SK-N-SH treated with all-trans-retinoic acid at 6 μM for 48 hours (cell line): ENCODE results near the gene CCDC85C.

Experiments used
- ATAC-seq: fragments of 200-7000 bp; cut with Tn5 transposase; 3 replicates; pipeline ENCODE4 v1.9.1; 2020; ENCODE audit warnings: mild to moderate bottlenecking, moderate library complexity
- ARNTL ChIP-seq: fragments of 450-650 bp; formaldehyde crosslinking; IDR thresholded peaks from 2 replicates; pipeline ENCODE4 v1.5.0; 2020; ENCODE audit warnings: low read depth, mild to moderate bottlenecking, moderate library complexity, borderline replicate concordance
- BACH2 ChIP-seq: fragments of 250-450 bp; sonication (Bioruptor Pico); IDR thresholded peaks from 2 replicates; pipeline ENCODE4 v1.9.0; 2021; ENCODE audit warnings: mild to moderate bottlenecking, borderline replicate concordance
- CSDC2 ChIP-seq: fragments of 250-450 bp; sonication (Bioruptor Pico); IDR thresholded peaks from 2 replicates; pipeline ENCODE4 v1.5.0; 2020; ENCODE audit warnings: mild to moderate bottlenecking, moderate library complexity
- ESRRG ChIP-seq: fragments of 250-450 bp; sonication (Bioruptor Pico); IDR thresholded peaks from 2 replicates; pipeline ENCODE4 v1.6.1; 2021; ENCODE audit warnings: mild to moderate bottlenecking
- GLIS3 ChIP-seq: fragments of 250-450 bp; sonication (Bioruptor Pico); IDR thresholded peaks from 2 replicates; pipeline ENCODE4 v1.5.0; 2020; ENCODE audit warnings: mild to moderate bottlenecking, moderate library complexity
- ISL1 ChIP-seq: fragments of 250-450 bp; sonication (Bioruptor Pico); IDR thresholded peaks from 2 replicates; pipeline ENCODE4 v2.1.2; 2022; ENCODE audit warnings: mild to moderate bottlenecking, moderate library complexity
- OSR1 ChIP-seq: fragments of 250-450 bp; sonication (Bioruptor Pico); IDR thresholded peaks from 2 replicates; pipeline ENCODE4 v1.8.0; 2022; ENCODE audit warnings: moderate library complexity, mild to moderate bottlenecking, inconsistent platforms
- PPARA ChIP-seq: fragments of 250-450 bp; sonication (Bioruptor Pico); IDR thresholded peaks from 2 replicates; pipeline ENCODE4 v1.5.0; 2020; ENCODE audit warnings: mild to moderate bottlenecking, borderline replicate concordance
- RARB ChIP-seq: fragments of 250-450 bp; sonication (Bioruptor Pico); IDR thresholded peaks from 2 replicates; pipeline ENCODE4 v1.8.0; 2021; ENCODE audit warnings: mild to moderate bottlenecking, moderate library complexity
- TCF4 ChIP-seq: fragments of 250-450 bp; sonication (Bioruptor Pico); IDR thresholded peaks from 2 replicates; pipeline ENCODE4 v1.8.0; 2021; ENCODE audit warnings: mild to moderate bottlenecking, moderate library complexity, borderline replicate concordance
- ZC3H10 ChIP-seq: fragments of 250-450 bp; sonication (Bioruptor Pico); IDR thresholded peaks from 2 replicates; pipeline ENCODE4 v1.5.1; 2021; ENCODE audit warnings: mild to moderate bottlenecking, moderate library complexity
- ZNF70 ChIP-seq: fragments of 450-650 bp; formaldehyde crosslinking; IDR thresholded peaks from 2 replicates; pipeline ENCODE4 v1.5.0; 2020; ENCODE audit warnings: mild to moderate bottlenecking, moderate library complexity
- ZNF8 ChIP-seq: fragments of 450-650 bp; formaldehyde crosslinking; IDR thresholded peaks from 2 replicates; pipeline ENCODE4 v1.5.0; 2020; ENCODE audit warnings: mild to moderate bottlenecking, moderate library complexity
- TF ChIP-seq, protein P1 (sequence below): fragments of 250-450 bp; sonication (Bioruptor Pico); IDR thresholded peaks from 2 replicates; pipeline ENCODE4 v1.5.1; 2021; ENCODE audit warnings: mild to moderate bottlenecking, moderate library complexity
- TF ChIP-seq, protein P2 (sequence below): fragments of 250-450 bp; sonication (Bioruptor Pico); IDR thresholded peaks from 2 replicates; pipeline ENCODE4 v1.8.0; 2020; ENCODE audit warnings: mild to moderate bottlenecking, moderate library complexity, borderline replicate concordance
- TF ChIP-seq, protein P3 (sequence below): fragments of 250-450 bp; sonication (Bioruptor Pico); IDR thresholded peaks from 2 replicates; pipeline ENCODE4 v1.5.1; 2020; ENCODE audit warnings: low read depth, mild to moderate bottlenecking, moderate library complexity
- TF ChIP-seq, protein P4 (sequence below): fragments of 250-450 bp; sonication (Bioruptor Pico); IDR thresholded peaks from 2 replicates; pipeline ENCODE4 v1.5.0; 2020; ENCODE audit warnings: mild to moderate bottlenecking, moderate library complexity
- TF ChIP-seq, protein P5 (sequence below): fragments of 250-450 bp; sonication (Bioruptor Pico); IDR thresholded peaks from 2 replicates; pipeline ENCODE4 v1.8.0; 2021; ENCODE audit warnings: low read depth, mild to moderate bottlenecking, moderate library complexity, borderline replicate concordance

Gene CCDC85C

DNA sequence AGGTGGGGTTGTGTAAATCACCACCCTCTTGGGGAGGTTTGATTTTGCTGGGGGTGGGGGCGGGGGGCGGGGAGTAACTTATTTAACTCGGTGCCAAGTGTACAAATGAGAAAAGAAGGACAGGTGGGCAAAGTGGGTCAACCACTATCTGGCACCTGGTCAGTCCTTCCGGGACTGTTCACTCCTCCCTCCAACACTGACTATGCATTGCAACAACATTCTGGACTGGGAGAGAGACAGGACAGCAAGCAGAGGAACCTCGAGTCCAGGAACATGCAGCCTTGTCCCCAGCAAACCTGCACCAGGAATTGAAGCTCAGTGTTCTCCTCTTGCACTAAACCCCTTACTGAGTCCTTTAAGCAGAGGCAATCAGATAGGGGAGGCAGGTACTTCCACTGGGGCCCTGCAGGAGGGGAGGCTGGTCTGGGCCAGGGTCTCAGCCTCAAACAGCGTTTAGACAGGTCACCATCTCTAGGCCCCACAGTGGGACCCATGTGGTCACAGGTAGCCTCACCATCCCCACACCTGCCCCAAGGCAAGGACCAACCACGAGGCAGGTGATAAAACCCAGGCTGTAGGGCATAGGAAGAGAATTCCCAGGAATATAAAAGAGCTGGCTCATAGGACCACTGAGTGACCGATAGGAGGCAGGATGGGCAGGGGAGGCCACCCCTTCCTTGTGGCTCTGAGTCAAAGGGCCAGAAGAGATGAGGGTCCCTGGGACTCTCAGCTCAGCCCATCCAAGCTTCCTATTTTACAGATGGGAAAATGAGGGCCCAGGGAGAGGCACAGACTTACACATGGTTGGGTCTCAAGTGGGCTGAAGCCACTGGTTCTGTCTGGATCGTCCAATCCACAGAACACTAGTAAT, 9.8 kb downstream of the CCDC85C start:
- ATAC-seq: no peak

DNA sequence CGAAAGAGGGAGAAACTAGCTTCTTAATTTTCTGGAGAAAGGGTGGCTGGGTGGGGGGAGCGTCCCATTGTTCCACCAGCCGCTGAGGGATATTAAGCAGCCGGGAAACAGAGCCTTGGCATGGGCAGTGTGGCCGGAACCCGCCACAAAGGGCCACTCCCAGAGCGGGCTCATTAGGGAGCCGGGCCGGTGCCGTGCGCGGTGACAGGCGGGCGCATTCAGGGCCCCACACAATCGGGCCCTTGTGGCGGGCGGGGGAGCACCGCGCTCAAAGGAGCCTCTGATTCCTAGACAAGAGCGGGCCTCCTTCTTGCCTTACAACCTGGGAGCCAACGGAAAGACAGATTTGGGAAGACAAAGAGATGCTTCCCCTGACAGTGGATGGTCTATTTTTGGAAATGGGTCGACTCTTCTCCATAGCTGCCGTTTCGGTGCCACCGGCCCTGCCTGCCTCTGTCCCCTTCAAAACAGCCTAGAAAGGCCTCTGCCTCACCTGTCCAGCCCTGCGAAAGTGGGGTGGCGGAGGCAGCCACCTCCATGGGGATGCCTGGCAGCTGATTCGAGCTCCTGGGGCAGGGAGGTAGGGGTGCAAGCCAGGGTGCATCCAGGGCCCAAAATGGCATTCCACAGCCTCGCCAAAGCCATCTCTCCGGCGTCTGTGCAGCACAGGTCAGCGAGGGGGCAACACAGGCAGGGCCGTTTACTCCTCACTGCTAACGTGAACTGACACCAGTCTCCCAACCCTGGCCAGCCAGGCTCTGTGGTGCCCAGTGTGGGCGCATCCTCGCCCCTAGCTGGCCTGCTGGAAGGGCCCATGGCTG, 10.9 kb downstream of the CCDC85C start:
- TF ChIP-seq PPARA (CRISPR knock-in tag): no peak
- no peak for TF ChIP-seq BACH2 (CRISPR knock-in tag)
- no peak for TF ChIP-seq ZNF70
- TF ChIP-seq, protein P1, sequence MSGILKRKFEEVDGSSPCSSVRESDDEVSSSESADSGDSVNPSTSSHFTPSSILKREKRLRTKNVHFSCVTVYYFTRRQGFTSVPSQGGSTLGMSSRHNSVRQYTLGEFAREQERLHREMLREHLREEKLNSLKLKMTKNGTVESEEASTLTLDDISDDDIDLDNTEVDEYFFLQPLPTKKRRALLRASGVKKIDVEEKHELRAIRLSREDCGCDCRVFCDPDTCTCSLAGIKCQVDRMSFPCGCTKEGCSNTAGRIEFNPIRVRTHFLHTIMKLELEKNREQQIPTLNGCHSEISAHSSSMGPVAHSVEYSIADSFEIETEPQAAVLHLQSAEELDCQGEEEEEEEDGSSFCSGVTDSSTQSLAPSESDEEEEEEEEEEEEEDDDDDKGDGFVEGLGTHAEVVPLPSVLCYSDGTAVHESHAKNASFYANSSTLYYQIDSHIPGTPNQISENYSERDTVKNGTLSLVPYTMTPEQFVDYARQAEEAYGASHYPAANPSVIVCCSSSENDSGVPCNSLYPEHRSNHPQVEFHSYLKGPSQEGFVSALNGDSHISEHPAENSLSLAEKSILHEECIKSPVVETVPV: no peak
- TF ChIP-seq OSR1 (CRISPR knock-in tag): no peak
- TF ChIP-seq TCF4 (CRISPR knock-in tag): no peak
- no peak for TF ChIP-seq RARB (CRISPR knock-in tag)
- no peak for TF ChIP-seq ESRRG (CRISPR knock-in tag)
- no peak for TF ChIP-seq ARNTL
- TF ChIP-seq, protein P2, sequence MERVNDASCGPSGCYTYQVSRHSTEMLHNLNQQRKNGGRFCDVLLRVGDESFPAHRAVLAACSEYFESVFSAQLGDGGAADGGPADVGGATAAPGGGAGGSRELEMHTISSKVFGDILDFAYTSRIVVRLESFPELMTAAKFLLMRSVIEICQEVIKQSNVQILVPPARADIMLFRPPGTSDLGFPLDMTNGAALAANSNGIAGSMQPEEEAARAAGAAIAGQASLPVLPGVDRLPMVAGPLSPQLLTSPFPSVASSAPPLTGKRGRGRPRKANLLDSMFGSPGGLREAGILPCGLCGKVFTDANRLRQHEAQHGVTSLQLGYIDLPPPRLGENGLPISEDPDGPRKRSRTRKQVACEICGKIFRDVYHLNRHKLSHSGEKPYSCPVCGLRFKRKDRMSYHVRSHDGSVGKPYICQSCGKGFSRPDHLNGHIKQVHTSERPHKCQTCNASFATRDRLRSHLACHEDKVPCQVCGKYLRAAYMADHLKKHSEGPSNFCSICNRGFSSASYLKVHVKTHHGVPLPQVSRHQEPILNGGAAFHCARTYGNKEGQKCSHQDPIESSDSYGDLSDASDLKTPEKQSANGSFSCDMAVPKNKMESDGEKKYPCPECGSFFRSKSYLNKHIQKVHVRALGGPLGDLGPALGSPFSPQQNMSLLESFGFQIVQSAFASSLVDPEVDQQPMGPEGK (CRISPR knock-in tag): no peak
- TF ChIP-seq, protein P3, sequence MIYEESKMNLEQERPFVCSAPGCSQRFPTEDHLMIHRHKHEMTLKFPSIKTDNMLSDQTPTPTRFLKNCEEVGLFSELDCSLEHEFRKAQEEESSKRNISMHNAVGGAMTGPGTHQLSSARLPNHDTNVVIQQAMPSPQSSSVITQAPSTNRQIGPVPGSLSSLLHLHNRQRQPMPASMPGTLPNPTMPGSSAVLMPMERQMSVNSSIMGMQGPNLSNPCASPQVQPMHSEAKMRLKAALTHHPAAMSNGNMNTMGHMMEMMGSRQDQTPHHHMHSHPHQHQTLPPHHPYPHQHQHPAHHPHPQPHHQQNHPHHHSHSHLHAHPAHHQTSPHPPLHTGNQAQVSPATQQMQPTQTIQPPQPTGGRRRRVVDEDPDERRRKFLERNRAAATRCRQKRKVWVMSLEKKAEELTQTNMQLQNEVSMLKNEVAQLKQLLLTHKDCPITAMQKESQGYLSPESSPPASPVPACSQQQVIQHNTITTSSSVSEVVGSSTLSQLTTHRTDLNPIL (CRISPR knock-in tag): no peak
- TF ChIP-seq, protein P4, sequence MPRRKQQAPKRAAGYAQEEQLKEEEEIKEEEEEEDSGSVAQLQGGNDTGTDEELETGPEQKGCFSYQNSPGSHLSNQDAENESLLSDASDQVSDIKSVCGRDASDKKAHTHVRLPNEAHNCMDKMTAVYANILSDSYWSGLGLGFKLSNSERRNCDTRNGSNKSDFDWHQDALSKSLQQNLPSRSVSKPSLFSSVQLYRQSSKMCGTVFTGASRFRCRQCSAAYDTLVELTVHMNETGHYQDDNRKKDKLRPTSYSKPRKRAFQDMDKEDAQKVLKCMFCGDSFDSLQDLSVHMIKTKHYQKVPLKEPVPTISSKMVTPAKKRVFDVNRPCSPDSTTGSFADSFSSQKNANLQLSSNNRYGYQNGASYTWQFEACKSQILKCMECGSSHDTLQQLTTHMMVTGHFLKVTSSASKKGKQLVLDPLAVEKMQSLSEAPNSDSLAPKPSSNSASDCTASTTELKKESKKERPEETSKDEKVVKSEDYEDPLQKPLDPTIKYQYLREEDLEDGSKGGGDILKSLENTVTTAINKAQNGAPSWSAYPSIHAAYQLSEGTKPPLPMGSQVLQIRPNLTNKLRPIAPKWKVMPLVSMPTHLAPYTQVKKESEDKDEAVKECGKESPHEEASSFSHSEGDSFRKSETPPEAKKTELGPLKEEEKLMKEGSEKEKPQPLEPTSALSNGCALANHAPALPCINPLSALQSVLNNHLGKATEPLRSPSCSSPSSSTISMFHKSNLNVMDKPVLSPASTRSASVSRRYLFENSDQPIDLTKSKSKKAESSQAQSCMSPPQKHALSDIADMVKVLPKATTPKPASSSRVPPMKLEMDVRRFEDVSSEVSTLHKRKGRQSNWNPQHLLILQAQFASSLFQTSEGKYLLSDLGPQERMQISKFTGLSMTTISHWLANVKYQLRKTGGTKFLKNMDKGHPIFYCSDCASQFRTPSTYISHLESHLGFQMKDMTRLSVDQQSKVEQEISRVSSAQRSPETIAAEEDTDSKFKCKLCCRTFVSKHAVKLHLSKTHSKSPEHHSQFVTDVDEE (CRISPR knock-in tag): no peak
- TF ChIP-seq ISL1 (CRISPR knock-in tag): no peak
- no peak for TF ChIP-seq ZNF8 (CRISPR knock-in tag)
- no peak for TF ChIP-seq ZC3H10 (CRISPR knock-in tag)
- no peak for TF ChIP-seq CSDC2 (CRISPR knock-in tag)
- TF ChIP-seq, protein P5, sequence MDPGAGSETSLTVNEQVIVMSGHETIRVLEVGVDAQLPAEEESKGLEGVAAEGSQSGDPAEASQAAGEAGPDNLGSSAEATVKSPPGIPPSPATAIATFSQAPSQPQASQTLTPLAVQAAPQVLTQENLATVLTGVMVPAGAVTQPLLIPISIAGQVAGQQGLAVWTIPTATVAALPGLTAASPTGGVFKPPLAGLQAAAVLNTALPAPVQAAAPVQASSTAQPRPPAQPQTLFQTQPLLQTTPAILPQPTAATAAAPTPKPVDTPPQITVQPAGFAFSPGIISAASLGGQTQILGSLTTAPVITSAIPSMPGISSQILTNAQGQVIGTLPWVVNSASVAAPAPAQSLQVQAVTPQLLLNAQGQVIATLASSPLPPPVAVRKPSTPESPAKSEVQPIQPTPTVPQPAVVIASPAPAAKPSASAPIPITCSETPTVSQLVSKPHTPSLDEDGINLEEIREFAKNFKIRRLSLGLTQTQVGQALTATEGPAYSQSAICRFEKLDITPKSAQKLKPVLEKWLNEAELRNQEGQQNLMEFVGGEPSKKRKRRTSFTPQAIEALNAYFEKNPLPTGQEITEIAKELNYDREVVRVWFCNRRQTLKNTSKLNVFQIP (CRISPR knock-in tag): no peak
- TF ChIP-seq, all 23 proteins: peak for 0
- ATAC-seq: no peak

More for the DNA sequence above, 9.8 kb downstream of the CCDC85C start:
- TF ChIP-seq ISL1 (CRISPR knock-in tag): no peak

DNA sequence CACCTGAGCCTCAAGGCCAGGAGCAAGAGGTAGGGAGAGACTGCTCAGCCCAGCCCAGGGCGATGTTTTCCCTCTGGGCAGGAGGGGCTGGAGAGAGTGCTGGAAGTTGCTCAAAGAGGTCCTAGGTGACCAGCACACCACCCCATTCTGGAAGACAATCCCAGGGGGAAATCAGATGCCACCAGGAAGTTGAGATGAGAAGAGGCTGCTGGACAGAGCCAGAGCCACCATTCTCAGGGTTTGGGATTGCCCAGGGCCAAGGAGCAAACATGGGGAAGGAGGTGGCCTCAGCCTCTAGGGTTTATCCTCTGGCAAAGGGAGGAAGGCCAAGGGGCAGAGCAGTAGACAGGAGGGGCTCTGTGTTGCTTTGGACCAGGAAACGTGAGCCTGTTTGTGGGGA, 11.6 kb downstream of the CCDC85C start:
- no peak for TF ChIP-seq PPARA (CRISPR knock-in tag)
- TF ChIP-seq, protein P5 (CRISPR knock-in tag): no peak
- TF ChIP-seq, protein P4 (CRISPR knock-in tag): no peak
- no peak for TF ChIP-seq OSR1 (CRISPR knock-in tag)
- no peak for TF ChIP-seq CSDC2 (CRISPR knock-in tag)
- TF ChIP-seq, protein P1: no peak
- TF ChIP-seq ISL1 (CRISPR knock-in tag): no peak
- no peak for TF ChIP-seq GLIS3 (CRISPR knock-in tag)
- no peak for TF ChIP-seq ZNF8 (CRISPR knock-in tag)
- ATAC-seq: no peak
